Measurements from ENCODE around the gene NDUFA7. TPM values are rescaled to one million over a fixed set of nuclear protein-coding genes. Genes with fewer than 3 reads are reported as not detected.
"Not testable (repeated sequence)": the region's sequence is repeated elsewhere in the genome, so short reads cannot be mapped to it uniquely, and the experiment has no call there.

The NDUFA7 gene
- total RNA-seq, 1 donor from 2014 or later, result 28.4 TPM

DNA sequence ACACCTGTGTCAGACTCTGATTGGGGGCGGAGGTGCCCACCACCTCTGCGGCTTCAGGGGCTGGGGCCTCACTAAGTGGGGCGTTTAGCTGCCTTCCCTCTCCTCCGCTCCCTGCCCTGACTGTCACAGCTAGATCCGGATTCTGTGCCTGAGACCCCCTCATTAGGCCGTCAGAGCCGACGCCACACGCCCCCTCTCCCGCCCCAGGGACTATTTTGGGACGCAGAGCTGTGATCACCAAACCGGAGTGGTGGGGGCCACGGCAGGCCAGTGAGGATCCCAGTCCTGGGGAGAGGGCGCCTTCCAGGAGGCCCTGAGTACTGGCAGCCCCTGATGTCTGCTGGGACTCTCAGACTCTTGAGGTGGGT is 21.1 kb upstream of the NDUFA7 start:
- DNase-seq (ENCODE audit: low read depth in 2 of 2), result no peak

DNA sequence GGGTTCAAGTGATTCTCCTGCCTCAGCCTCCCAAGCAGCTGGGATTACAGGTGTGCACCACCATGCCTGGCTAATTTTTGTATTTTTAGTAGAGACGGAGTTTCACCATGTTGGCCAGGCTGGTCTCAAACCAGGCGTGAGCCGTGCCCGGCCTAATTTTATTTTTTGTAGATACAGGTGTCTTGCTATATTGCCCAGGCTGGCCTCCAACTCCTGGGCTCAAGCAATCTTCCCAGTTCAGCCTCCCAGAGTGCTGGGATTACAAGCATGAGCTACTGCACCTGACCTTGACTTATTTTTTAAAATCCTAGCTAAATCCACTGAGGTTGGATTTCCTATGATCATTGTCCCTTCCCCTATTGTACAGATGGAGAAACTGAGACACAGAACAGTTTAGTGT is 20.3 kb upstream of the NDUFA7 start:
- DNase-seq (ENCODE audit: low read depth in 2 of 2), result not testable (repeated sequence)

DNA sequence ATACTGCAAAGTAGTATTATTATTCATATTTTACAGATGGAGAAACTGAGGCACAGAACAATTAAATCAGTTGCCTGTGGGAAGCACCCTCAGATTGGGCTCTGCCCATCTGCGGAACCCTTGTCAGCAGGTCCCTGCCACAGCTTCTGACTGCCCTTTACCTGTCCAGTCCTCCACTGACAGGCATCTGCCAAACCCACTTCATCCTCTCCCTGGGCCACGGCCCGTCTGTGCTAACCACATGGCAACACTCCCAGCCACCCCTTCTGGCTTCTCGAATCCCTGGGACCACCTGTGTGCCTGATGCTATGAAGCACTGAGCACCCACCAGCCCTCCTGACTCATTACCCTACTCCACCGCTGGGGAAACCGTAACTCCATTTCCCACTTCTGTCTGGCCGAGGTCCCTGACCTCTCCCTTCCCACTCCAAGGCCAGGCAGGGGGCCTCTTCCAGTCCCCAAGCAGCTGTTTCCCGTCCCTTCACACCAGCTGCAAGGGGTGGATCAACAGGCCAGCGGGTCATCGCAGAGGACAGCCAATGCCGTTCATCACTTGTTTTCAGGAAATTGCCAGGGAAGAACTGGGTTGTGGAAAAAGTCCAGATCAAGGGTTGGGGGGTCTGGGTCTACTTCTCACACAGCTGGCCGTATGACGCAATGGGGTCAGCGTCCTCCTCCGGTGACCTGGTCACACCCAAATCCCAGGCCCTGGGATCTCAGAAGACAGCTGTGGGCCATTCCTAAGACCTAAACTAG is 19.3 kb upstream of the NDUFA7 start:
- peak; percentile 95 to 98 for DNase-seq (ENCODE audit: low read depth in 2 of 2)

DNA sequence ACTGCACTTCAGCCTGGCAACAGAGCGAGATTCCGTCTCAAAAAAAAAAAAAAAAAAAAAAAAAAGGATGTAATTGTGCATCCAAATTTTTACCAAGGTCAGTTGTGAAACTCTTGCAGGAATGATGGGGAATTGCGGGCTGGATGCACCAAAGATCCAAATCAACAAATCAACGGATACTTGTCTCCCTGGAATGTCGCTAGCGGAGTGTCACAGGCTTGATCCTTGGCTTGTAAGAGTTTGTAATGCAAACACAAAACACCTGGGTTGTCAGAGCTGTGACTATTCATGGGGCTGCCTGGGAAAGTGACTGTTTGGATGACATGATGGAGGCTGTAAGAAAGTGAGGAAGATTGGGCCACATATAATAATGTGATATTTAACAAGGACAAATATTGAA is 17.7 kb upstream of the NDUFA7 start:
- no peak for DNase-seq (ENCODE audit: low read depth in 2 of 2)

DNA sequence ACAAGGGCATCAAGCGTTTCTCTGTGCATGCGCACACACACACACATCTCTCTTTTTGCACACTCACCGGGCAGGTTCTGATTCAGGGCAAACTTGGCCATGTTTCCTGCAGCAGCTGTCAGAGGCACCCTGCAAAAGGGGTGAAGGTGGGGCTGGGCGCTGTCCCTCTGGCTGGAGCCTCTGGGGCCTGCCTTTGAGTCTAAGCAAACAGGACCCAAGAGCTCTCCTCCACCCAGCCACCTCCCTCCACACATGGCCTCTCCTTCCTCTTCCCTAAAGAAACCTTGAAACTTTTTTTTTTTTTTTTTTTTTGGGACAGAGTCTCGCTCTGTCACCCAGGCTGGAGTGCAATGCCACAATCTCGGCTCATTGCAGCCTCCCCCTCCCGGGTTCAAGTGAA is 16.6 kb upstream of the NDUFA7 start:
- DNase-seq (ENCODE audit: low read depth in 2 of 2), result no peak

DNA sequence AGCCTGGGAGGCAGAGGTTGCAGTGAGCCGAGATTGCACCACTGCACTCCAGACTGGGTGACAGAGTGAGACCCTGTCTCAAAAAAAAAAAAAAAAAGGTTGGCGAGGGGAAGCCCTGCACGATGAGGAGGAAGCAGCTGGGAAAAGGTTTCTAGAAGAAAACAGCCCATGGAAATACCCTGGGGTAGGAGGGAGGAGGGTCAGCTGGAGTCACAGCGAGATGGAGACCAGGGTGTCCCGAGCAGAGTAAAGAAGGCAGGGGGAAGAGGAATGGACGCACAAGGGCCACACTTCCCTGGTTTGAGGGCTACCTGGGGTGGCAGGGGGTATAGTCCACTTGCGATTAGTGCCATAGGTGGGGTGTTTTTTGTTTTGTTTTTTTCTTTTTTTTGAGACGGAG is 15.5 kb upstream of the NDUFA7 start:
- DNase-seq (ENCODE audit: low read depth in 2 of 2), result peak in 1 of 2 donors; percentile 53

DNA sequence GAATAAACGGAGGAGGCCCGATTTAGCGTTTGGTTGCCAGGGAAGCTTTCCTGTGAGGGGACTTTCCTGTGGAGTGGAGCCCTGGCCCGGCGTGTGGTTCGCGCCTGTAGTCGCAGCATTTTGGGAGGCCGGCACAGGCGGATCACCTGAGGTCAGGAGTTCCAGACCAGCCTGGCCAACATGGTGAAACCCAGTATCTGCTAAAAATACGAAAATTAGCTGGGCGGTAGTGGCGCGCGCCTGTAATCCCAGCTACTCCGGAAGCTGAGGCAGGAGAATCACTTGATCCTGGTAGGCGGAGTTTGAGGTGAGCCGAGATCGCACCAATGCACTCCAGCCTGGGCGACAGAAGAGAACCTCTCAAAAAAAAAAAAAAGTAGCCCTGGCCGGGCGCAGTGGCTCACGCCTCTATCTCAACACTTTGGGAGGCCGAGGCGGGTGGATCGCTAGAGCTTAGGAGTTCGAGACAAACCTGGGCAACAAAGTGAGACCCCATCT is 14.9 kb upstream of the NDUFA7 start:
- DNase-seq (ENCODE audit: low read depth in 2 of 2), result peak in 1 of 2 donors; percentile 72

DNA sequence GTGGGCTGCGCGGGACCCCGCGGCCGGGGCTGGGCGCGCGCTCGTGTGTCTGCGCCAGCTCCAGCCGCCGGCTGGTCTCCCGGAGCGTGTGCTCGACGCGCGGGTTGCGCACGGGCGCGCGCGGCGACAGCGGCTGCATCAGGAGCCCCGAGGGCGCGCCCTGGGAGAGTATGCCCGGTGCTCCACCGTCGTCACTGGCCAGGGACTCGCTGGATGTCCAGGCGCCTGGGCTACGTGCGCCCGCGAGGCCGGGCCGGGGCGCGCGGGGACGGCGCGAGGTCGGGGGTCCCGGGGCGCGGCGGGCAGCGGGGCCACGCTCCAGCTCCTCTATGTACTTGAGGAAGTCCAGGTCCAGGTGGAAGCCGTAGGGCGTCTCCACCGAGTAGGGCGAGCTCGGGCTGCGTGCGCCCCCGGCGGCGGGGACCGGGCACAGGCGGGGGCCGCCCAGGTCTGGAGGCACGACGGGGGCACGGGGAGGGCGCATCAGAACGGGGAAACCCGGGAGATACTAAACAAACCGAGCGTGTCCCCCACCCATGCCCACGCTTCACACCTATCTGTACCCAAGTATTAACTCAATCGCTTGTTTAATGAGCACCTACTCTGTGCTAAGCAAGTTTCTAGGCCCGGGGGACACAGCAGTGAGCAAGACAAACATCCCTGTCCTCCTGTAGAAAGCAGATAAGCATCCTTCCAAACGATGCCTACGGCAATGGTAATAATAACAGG is 14.3 kb upstream of the NDUFA7 start:
- no peak for DNase-seq (ENCODE audit: low read depth in 2 of 2)

DNA sequence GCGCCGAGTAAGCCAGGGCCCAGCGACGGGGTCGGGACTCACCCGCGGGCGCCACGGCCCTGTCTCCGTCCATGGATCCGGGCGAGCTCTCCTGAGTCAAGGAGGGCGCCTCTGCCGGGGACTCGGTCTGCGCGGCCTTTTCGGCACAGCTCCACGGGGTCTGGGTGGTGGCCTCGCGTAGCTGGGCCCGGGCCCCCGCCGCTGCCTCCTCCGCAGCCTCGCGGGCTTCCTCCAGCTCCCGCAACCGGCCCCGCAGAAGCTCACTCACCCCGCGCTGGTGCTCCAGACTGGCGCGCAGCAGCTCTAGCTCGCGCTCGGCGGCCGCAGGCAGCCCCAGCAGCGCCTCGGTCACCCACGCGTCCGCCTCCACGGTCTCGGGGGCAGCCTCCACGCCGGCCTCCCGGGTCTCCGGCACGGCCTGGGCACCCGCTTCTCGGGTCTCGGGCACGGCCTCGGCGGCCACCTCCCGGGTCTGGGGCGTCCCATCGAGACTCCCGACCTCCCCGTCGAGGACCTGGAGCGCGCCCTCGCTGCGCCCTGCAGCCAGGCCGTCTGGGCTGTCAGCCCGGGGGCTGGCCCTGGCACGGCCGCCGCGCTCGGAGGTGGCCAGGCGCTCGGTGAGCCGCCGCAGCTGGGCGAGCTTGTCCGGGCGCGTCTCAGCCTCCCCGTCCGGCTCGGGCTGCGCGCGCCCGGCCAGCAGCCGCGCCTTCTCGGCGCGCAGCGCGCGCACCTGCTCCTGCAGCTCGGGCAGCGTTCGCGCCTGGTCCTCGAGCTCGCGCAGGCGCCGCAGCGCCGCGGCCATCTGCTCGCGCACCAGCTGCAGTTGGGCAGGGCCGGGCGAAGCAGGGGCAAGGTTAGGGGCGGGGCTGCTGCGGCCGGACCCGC is 13.5 kb upstream of the NDUFA7 start:
- peak in 1 of 2 donors; percentile 81 for DNase-seq (ENCODE audit: low read depth in 2 of 2)

DNA sequence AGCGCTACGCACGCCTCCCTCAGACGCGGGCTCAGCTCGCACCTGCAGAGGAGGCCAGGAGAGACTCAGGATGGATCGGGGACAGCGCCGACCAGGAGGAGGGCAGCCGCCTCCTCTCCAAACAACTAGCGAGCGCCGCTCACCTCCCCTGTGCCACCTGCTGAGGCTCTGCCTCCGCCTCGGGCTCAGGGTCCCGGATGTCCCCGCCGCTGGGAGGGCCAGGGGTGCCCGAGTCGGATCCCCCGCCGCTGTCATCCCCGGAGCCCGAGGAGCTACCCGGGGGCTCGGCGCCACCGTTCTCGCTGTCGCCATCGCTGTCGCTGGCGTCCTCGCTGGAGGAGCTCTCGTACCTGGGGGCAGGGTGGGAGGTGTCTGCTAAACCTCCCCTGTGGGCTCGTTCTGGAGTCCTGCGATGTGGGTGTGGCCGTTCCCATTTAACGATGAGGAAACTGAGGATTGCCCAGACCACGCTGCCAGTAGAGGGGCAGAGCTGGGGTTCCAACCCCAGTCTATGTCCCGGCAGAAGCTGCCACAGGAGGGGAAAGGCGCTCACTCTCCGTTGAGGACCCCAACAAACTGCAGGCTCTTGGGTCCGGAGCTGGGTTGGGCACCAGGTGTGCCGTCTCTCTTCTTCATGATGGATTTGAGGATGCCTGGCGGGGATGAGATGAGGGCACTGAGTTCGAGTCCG is 12.7 kb upstream of the NDUFA7 start:
- DNase-seq (ENCODE audit: low read depth in 2 of 2), result no peak

DNA sequence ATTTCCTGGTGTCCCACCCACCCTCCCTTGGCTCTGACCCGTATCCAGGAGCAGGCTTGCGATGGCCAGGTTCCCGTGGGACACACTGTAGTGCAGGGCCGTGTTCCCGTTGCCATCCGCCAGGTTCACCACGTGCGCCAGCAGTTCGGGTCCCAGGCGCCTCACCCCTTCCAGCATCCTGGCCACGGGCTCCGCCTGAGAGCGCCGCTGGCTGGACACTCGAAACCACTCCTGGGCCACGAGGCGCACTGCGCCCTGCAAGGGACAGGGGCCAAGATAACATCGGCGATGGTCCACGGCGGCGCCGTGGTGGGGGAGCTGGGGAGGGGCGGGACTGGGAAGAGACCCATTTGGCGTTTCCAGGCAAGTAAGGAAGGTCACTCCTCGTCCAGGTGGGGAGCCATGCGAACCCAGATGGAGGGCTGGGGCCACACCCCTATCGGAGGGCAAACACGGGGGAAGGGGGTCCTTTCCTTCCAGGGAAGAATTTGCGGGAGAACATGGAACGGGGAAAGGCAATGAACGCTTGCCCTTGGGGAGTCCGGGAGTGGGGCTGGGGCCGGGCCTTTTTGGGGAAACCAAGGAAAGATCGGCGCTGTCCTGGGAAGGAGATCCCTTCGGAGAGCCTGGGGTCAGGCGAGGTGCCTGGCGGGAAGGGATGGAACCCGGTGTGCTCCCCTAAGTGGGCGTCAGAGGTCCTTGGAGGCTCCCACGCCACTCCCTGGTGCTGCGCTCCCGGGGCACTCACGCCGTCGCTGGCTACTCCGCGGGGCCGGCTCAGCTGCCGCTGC is 12.0 kb upstream of the NDUFA7 start:
- no peak for DNase-seq (ENCODE audit: low read depth in 2 of 2)

DNA sequence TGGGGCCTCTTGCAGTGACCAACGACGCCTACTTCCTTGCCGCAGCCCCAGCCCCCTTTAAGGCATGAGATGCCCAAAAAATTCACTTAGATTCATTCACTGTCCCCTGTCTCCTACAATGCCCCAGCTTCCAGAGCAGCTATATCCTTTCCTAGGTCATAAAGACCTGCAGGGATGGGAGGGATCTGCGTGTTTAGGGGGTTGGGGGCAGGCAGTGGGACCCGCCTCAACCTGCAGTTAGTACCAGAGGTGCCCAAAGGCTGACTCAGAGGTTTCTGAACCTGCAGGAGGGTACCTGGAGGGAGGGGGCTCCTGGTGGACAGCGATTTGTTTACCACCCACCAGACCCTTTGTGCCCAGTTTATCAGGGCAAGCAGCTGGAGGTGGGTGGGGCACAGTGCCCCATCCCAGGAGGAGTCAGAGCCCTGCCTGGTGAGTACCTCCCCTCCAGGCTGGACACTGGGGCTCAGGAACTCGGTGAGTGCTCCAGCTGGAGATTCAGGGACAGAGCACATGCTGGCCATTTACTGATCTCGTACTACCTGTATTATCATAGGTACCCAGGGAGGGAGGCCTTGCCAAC is 10.2 kb upstream of the NDUFA7 start:
- DNase-seq (ENCODE audit: low read depth in 2 of 2), result no peak

DNA sequence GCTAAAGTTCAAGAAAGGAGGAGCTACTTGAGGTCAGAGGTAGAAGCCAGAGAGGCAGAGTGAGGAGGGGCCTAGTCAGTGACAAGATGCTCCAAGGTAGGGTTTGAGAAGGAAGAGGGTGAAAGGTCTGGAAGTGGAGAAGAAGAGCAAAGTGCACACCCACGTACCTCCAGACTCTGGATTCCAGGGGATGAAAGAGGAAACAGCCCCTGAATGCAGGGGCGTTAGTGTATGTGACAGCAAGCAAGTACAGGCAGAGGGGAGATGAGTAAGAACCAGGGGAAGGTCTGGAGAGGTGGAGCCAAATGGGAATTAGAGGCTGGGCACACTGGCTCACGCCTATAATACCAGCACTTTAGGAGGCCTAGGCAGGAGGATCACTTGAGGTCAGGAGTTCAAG is 8.8 kb upstream of the NDUFA7 start:
- no peak for DNase-seq (ENCODE audit: low read depth in 2 of 2)

DNA sequence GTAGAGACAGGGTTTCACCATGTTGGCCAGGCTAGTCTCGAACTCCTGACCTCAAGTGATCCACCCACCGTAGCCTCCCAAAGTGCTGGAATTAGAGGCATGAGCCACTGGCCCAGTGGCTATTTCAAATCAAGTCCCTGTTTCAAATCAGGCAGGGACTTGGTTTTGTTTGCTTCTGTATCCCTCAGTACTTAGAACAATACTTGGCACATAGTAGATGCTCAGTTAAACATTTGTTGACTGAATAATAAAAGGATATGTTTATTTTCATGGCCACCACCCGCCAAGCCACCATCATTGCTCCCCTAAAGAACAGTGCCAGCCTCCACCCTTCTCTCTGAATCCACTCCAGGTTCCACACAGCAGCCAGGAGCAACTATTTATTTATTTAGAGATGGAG is 4.3 kb upstream of the NDUFA7 start:
- DNase-seq (ENCODE audit: low read depth in 2 of 2), result no peak

DNA sequence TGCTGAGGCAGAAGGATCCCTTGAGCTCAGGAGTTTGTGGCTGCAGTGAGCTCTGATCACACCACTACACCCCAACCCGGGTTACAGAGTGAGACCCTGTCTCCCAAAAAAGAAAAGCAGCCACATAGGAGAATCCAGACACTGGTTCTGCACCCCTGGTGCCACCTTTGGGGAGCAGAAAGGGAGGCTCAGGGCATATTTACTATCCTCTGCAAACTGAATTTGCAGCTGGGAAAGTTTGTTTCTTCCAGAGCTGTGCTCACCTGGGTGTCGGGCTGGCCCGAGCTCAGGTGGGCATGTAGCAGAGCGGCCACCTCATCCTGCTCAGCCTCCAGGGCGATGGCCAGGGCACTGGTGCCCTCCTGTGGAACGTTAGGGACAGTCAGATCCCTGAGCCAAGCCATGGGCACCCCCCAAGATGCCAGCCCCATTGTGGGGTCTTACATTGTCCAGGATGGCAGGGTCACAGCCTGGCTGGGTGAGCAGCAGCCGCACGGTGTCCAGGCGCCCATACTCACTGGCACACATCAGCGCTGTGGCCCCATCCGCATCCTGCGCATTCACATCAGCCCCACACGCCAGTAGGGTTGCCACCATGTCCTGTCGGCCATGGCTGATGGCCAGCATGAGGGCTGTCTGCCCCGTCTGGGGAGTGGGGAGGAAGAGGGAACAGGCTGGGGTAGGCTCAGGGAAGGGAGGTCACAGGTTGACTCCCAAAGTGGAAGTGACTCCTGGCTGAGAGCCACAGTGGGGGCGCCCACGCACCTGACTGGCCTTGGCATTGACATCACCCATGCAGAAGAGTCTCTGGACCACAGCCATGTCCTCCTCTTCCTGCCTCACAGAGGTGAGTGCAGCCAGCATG is 3.2 kb upstream of the NDUFA7 start:
- peak; percentile 22 to 85 for DNase-seq (ENCODE audit: low read depth in 2 of 2)

DNA sequence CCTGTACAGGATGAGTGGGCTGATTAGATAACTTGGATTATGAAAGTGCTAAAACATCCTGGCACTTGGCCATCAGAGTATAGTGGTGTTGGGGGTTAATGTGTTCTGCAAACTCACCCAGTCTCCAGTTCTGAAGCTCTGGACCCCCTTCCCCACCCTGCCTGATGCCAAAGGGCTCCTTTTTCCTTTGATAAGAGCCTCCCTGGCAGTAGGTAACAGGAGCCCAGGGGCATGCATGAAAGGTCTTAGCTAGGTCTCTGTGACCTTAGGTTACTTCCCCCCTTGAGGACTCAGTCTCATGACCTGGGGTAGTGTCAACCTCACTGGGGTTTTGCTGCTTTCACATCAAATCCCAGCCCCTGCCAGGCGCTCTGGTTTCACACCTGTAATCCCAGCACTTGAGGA is 2.6 kb upstream of the NDUFA7 start:
- DNase-seq (ENCODE audit: low read depth in 2 of 2), result peak; percentile 36 to 82

DNA sequence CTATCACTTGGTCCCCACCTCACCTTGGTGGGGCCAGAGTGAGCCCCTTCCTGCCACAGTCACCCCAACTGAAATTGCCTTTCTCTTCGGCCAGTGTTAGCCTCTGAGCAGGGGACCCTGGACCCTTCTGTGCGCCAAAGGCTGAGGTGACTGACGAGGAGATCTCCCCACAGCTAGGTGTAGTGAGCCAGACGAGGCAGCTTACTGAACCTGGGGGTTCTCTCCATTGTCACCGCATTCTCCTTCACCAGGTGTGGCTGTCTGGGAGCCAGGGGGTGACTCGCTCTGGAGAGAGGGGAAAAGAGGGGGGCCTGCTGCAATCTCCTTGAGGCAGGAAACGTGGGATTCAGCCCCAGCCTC is 1.4 kb upstream of the NDUFA7 start:
- no peak for DNase-seq (ENCODE audit: low read depth in 2 of 2)

DNA sequence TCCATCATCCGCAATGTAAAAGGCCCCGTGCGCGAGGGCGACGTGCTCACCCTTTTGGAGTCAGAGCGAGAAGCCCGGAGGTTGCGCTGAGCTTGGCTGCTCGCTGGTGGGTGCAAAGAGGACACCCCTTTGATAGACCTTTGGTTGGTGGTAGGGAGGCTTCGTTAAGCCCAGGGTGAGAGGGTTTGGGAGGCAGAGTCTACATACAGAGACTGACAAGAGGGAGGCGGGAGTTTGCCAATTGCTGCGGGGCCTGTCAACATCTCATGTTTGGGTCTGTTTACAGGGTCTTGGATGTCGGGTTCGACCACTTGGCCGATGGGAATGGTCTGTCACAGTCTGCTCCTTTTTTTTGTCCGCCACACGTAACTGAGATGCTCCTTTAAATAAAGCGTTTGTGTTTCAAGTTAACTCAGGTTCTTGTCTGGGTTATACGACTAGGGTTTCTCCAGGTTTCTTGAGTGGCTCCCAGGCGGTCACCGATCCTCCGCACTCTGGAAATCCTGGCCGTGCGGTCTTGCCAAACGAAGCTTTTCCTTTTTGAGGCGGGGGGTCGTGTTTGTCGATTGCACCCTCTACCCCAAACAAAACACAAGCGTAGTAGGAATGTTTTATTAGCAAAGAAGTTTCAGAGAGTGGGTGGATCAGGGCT is 937 bp upstream of the NDUFA7 start:
- DNase-seq (ENCODE audit: low read depth in 2 of 2), result peak; percentile 30 to 35

DNA sequence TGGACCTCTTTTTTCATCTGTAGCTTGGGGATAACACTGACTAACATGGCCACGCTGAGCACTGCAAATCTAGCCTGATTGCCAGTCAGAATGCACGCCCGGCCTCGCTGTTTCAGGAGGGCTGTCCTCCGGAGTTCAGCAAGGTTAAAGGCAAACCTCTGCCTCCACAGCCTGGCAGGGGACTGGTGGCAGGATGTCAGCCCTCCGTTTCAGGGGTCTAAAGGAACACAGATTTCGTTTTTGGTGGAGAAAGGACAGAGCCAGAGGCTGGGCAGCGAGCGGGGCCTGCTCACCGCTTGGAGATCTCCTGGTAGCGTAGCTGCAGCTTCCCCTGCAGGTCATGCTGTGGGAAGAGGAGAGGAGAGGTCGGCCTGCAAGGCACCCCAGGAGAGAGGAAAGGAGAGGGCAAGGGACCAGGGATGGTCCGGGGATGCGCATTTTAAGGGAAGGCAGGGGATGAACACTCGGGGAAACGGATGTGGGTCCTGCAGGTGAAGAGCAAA is 560 bp downstream of the NDUFA7 start:
- DNase-seq (ENCODE audit: low read depth in 2 of 2), result peak in 1 of 2 donors; percentile 25

Measured in lung microvascular endothelial cell (primary cell).